ENCODE measurements around the gene COTL1.

- TF ChIP-seq POLR2AphosphoS5 (IDR thresholded peaks at IDR 0.05) (no peak), CTCF (IDR thresholded peaks at IDR 0.05) (no peak), POLR2A (IDR thresholded peaks at IDR 0.05) (no peak)
Measured at GRCh38 chr16:84565669-84566495, 52.0 kb downstream of the COTL1 start.
